Measurements from ENCODE around the gene ZMYM1.
A peak's percentile ranks its signal among the peaks of the same experiment; 100 is the strongest.
"Not testable (repeated sequence)": the region's sequence is repeated elsewhere in the genome, so short reads cannot be mapped to it uniquely, and the experiment has no call there.

Gene ZMYM1

GRCh38 chr1:35080171-35080854 is 1.1 kb downstream of the ZMYM1 start:
- DNase-seq: no peak

- no peak for DNase-seq
These were observed 6.2 kb downstream of the ZMYM1 start for GRCh38 chr1:35085421-35085820.

- DNase-seq: no peak
These were observed 18.0 kb downstream of the ZMYM1 start for GRCh38 chr1:35097224-35097623.

GRCh38 chr1:35111106-35111505 is 31.9 kb downstream of the ZMYM1 start:
- DNase-seq: no peak

- no peak for DNase-seq
These were observed 33.5 kb downstream of the ZMYM1 start for GRCh38 chr1:35112668-35113067.

- peak; percentile 26 for DNase-seq
These were observed 36.5 kb downstream of the ZMYM1 start for GRCh38 chr1:35115459-35116383.

- DNase-seq: no peak
These were observed 41.4 kb downstream of the ZMYM1 start for GRCh38 chr1:35120458-35121133.

- DNase-seq: no peak
These were observed 43.1 kb downstream of the ZMYM1 start for GRCh38 chr1:35122311-35122710.

GRCh38 chr1:35126546-35126945 is 47.4 kb downstream of the ZMYM1 start:
- DNase-seq: no peak

- no peak for DNase-seq
These were observed 49.9 kb downstream of the ZMYM1 start for GRCh38 chr1:35129080-35129479.

- no peak for DNase-seq
These were observed 57.6 kb downstream of the ZMYM1 start for GRCh38 chr1:35136780-35137179.

GRCh38 chr1:35137590-35137989 is 58.4 kb downstream of the ZMYM1 start:
- DNase-seq: not testable (repeated sequence)

- DNase-seq: not testable (repeated sequence)
These were observed 63.1 kb downstream of the ZMYM1 start for GRCh38 chr1:35142294-35142693.

GRCh38 chr1:35142728-35143127 is 63.5 kb downstream of the ZMYM1 start:
- not testable (repeated sequence) for DNase-seq

GRCh38 chr1:35143737-35144508 is 64.7 kb downstream of the ZMYM1 start:
- DNase-seq: no peak

- DNase-seq: not testable (repeated sequence)
These were observed 66.8 kb downstream of the ZMYM1 start for GRCh38 chr1:35145892-35146549.

GRCh38 chr1:35151220-35151619 is 72.0 kb downstream of the ZMYM1 start:
- no peak for DNase-seq

- no peak for DNase-seq
These were observed 85.7 kb downstream of the ZMYM1 start for GRCh38 chr1:35164893-35165292.

All from CD4-positive, alpha-beta T cell treated with Interleukin-12 subunit alpha and Interleukin-12 subunit beta, for 1 hour (primary cell).